Measurements from ENCODE around the gene CRBN. TPM values are rescaled to one million over a fixed set of nuclear protein-coding genes. Genes with fewer than 3 reads are reported as not detected.

Gene CRBN
- total RNA-seq: 10 to 100 TPM; 83.9 to 90.9 TPM

DNA sequence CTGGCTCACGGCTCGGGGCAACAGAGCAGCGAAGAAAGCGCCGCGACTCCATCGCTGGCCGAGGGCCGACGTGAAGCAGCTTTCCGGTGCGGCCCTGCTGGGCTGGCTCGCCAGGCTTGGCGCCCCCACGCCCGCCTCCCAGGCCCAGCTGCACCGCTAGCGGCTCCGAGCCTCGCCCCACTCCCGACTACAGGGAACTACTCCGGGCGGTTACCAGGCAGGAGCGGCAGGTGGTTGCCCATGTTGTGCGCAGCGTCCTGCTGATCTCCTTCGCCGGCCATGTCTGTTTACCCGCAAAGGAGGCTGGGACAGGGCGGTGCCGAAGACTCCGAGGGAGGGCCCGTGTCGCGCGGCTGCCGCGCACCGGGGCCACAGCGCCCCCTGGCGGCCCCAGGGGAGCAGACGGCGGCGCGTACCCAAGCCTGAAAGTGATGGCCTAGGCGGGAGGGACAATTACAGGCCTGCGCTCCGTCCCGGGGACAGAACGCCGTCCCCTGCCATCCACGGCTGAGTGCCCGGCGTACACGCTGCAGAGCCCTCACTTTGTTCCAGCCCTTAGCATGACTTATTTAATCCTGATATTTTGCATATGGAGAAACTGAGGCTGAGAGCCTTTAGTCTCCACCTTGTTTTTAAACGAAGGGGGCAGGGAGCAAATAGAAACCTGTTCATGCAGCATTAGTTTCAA lies at the start of gene CRBN:
TSS of gene CRBN (minus strand) at position 285 of the 688 bp plus-strand sequence. CDS start at position 281, 4 bp downstream.

DNA sequence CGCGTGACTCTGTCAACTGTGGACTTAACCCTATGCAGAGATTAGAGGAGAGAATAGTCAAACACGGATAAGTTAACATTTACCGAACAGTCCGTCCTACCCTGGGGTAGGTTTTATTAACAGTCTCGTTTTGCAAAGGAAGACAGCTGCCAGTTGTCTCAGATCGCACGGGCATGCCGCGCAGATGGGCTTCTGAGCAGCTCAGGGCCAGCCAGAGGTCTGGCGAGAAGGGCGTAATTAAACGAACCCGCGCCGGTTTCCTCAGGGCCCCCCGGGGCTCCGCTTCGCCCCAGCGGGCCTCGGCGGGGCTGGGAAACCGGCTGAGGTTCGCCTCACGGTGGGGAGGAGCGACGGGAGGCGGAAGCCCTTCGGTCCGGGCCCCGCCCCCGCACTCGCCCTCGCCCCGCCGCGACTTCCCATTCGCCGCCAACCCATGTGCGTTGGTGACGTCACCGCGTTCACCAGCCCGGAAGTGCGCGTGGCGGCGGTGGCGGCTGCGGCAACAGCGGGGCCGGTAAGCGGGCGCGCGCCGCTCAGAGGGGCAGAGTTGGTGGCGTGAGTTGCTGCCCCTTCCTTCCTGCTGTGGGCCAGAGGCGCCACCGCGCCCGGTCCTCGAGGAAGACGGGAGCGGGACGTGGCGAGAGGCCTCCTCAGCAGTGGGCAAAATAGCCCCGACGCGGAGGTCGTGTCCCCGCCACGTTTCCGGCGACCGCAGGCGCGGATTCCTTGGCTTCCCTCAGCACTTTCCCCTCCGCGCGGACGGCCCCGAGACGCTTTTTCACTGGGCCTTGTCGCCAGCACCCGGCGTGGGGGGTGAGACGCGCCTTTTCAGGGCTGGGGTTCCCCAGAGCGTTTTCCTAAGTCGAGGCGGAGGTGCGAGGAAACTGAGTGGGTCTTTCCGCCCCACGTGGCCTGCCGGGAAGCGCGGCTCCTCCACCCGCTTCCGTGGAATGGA lies 52.7 kb downstream of the CRBN start, which contains the start of gene TRNT1:
TSS of gene TRNT1 (plus strand) at position 464 of the 955 bp plus-strand sequence. CDS start 2,101 bp downstream, outside the sequence.

DNA sequence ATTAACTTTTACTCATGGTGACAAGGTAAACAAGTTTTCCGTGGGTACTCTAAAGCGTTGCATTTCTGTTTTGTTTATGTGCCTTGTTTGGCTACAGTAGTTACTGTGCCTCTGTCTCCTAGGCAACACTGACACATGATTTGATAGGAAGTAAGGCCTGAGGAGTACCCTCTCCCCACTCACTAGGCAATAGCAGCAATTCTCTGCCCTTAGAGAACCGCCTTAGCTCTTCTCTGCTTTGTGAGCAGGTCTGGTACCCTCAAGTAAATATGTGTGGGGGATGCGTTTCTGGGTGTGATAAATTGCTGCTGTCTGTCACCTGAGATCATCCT lies 69.2 kb downstream of the CRBN start, which contains the start of gene IL5RA:
TSS of gene IL5RA (minus strand) at position 76 of the 332 bp plus-strand sequence. CDS start 5,390 bp downstream, outside the sequence.

Other genes with a start within 250 kb of the CRBN start
- gene IL5RA, start 69.3 kb downstream of the CRBN start, total RNA-seq: not detected
- 10 to 100 TPM; 31.6 to 34.3 TPM for gene TRNT1, start 52.8 kb downstream of the CRBN start, total RNA-seq

Measured in activated naive CD4-positive, alpha-beta T cell treated with anti-CD3 and anti-CD28 coated beads, Interleukin-2, amount 10 ng/mL, durations not matched to agents 5 hours and 36 hours (primary cell).